Prostate gland (tissue), 2 donors: ENCODE measurements around the gene THSD4.

ENCODE experiments used
- CTCF ChIP-seq, 4 experiments: fragments of 200-600 bp in 2 of 4; fragments of 450-650 bp in 2 of 4; sonication (generic) in 2 of 4; IDR thresholded peaks; 1 replicate in 3 of 4; 2 replicates in 1 of 4; pipeline ENCODE4 v1.5.1; 2016 to 2019; ENCODE audit warnings: antibody characterized with exemption in 4 of 4, mild to moderate bottlenecking in 2 of 4, moderate library complexity in 2 of 4
- POLR2A ChIP-seq: fragments of 450-650 bp; IDR thresholded peaks from one replicate; pipeline ENCODE4 v1.6.1; 2016; ENCODE audit warnings: antibody characterized with exemption, mild to moderate bottlenecking

GRCh38 chr15:71239592-71240364 lies 124.5 kb downstream of the THSD4 start:
- TF ChIP-seq POLR2A, result no peak
- no peak for TF ChIP-seq CTCF (IDR thresholded peaks at IDR 0.05)
